Measurements from ENCODE around the gene COL4A1.

DNA sequence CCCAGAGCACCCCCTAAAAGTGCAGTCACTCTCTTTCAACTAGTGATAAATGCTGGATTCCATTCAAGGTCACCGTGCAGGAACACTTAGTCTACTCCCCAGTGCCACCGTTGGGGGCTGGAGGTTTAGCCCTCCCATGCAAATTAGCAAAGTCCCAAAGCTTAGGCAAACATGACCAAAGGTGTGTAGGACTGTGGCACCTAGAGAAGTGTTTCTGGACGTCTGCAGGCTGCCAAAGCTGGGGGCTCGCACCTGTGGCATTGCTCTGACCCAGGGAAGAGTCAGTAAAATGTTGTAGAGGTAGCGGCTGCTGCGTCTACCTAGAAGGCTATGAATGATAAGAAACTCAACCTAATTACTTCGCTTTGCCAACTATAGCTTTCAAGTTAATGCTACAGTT, 13.9 kb downstream of the COL4A1 start:
- TF ChIP-seq TAF1 (IDR thresholded peaks at IDR 0.05; ENCODE audit: borderline replicate concordance, insufficient read depth, low read length) = no peak
- no peak for TF ChIP-seq SIN3A (IDR thresholded peaks at IDR 0.05; ENCODE audit: borderline replicate concordance, insufficient read depth, low read length)
- TF ChIP-seq POLR2AphosphoS5 (IDR thresholded peaks at IDR 0.05; ENCODE audit: low read depth, low read length) = no peak
- TF ChIP-seq, protein P1, sequence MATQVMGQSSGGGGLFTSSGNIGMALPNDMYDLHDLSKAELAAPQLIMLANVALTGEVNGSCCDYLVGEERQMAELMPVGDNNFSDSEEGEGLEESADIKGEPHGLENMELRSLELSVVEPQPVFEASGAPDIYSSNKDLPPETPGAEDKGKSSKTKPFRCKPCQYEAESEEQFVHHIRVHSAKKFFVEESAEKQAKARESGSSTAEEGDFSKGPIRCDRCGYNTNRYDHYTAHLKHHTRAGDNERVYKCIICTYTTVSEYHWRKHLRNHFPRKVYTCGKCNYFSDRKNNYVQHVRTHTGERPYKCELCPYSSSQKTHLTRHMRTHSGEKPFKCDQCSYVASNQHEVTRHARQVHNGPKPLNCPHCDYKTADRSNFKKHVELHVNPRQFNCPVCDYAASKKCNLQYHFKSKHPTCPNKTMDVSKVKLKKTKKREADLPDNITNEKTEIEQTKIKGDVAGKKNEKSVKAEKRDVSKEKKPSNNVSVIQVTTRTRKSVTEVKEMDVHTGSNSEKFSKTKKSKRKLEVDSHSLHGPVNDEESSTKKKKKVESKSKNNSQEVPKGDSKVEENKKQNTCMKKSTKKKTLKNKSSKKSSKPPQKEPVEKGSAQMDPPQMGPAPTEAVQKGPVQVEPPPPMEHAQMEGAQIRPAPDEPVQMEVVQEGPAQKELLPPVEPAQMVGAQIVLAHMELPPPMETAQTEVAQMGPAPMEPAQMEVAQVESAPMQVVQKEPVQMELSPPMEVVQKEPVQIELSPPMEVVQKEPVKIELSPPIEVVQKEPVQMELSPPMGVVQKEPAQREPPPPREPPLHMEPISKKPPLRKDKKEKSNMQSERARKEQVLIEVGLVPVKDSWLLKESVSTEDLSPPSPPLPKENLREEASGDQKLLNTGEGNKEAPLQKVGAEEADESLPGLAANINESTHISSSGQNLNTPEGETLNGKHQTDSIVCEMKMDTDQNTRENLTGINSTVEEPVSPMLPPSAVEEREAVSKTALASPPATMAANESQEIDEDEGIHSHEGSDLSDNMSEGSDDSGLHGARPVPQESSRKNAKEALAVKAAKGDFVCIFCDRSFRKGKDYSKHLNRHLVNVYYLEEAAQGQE (IDR thresholded peaks at IDR 0.05; ENCODE audit: insufficient read depth in 1 of 2, low read depth in 2 of 2, low read length in 2 of 2) = no peak
